LNCaP clone FGC (cell line): ENCODE measurements around the gene IP6K2.
A peak's percentile ranks its signal among the peaks of the same experiment; 100 is the strongest.

Experiments used
- DNase-seq: peaks from one replicate; pipeline ENCODE4 v3.0.0-alpha.2; 2011; ENCODE audit warnings: low read depth
- H3K4me3 ChIP-seq: 2 replicates; pipeline ENCODE4 v1.5.1; 2011; ENCODE audit warnings: mild to moderate bottlenecking, low read depth, low read length, control low read depth
- TF ChIP-seq, protein P1 (sequence below): IDR thresholded peaks from 2 replicates; pipeline ENCODE4 v1.5.1; 2012; ENCODE audit warnings: mild to moderate bottlenecking; ENCODE audit not compliant: control insufficient read depth, insufficient read depth; ENCODE audit errors: extremely low read depth

Gene IP6K2

DNA sequence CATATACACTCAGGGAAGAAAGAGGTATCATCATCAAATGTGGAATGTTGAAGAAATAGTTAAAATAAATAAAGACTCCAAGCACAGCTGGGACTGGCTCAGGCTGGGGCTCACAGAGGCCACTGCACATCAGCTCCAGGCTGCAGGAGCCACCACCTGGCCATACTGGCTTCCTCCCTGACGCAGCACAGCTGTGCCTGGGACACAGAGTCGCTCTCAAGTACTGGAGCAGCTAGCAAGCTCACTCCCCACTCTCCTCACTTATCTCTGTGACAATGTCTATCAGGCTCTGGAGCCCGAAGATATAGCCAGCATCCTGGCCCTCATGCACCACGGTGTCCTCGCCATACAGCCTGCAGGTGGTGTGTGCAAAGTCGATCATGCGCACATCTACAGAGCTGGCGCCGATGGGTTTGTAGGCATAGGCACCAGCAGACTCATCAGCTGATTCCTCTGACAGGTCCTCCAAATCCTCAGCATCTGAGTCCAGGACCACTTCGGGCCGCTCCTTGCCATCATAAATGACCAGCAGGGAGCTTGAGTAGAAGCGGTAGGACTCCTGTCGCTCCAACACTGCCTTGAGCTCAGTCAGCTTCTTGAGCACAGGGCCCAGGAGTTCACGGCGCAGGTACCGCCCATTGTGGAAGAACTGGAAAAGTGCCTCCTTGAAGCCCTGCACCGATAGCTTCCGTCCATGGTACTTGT lies 28.8 kb downstream of the IP6K2 start:
- H3K4me3 ChIP-seq = no peak overlapping the region
- no peak for DNase-seq
- TF ChIP-seq, protein P1, sequence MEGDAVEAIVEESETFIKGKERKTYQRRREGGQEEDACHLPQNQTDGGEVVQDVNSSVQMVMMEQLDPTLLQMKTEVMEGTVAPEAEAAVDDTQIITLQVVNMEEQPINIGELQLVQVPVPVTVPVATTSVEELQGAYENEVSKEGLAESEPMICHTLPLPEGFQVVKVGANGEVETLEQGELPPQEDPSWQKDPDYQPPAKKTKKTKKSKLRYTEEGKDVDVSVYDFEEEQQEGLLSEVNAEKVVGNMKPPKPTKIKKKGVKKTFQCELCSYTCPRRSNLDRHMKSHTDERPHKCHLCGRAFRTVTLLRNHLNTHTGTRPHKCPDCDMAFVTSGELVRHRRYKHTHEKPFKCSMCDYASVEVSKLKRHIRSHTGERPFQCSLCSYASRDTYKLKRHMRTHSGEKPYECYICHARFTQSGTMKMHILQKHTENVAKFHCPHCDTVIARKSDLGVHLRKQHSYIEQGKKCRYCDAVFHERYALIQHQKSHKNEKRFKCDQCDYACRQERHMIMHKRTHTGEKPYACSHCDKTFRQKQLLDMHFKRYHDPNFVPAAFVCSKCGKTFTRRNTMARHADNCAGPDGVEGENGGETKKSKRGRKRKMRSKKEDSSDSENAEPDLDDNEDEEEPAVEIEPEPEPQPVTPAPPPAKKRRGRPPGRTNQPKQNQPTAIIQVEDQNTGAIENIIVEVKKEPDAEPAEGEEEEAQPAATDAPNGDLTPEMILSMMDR = no peak

DNA sequence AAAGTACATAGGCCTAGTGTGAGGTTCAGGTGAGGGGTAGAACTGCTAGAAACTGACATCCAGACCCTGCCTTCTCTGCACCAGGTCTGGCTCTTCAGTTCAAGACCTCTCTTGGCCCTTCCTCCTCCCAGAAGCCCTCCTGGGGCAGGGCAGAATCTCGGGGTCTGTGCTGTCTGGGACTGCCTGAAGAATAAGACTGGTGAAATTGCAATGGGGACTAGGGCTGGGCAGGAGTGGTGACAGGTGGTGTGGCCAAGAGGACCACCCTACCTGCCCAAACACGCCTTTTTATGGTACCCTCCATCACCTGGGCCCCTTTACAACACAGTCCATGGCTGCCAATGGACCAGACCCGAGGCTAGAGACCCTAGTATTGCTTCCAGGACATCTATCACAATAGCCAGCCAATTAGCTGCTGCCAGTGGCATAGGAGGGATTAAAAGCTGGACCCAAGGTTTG lies 29.8 kb downstream of the IP6K2 start:
- TF ChIP-seq, protein P1 = no peak
- H3K4me3 ChIP-seq = no peak overlapping the region
- DNase-seq = no peak

DNA sequence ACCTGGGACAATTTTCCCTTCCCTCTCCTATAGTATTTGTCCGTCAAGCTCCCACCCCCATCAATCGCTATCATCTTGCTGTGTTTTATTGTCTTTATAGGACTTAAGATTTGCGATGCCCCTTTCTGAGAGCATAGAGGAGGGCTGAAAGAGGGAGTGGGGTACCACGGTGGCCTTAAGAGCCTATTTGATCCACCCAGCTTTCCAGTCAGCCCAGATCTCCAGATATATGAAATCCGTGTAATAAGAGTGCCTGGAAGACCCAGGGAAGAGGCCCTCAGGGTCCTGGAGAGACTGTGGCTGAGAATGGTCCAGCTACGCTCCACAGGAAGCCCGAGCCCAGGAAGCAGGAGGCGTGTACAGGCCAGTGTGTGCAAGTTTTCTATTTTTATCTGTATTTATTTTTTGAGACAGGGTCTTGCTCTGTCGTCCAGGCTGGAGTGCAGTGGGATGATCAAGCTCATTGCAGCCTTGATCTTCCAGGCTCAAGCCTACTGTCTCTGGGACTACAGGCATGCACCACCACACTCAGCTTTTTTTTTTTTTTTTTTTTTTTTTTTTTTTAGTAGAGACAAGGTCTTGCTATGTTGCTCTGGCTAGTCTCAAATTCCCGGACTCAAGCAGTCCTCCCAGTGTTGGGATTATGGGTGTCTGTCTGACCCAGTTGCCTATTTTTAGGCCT lies 30.3 kb downstream of the IP6K2 start:
- no peak for DNase-seq
- no peak overlapping the region for H3K4me3 ChIP-seq
- TF ChIP-seq, protein P1 = no peak

DNA sequence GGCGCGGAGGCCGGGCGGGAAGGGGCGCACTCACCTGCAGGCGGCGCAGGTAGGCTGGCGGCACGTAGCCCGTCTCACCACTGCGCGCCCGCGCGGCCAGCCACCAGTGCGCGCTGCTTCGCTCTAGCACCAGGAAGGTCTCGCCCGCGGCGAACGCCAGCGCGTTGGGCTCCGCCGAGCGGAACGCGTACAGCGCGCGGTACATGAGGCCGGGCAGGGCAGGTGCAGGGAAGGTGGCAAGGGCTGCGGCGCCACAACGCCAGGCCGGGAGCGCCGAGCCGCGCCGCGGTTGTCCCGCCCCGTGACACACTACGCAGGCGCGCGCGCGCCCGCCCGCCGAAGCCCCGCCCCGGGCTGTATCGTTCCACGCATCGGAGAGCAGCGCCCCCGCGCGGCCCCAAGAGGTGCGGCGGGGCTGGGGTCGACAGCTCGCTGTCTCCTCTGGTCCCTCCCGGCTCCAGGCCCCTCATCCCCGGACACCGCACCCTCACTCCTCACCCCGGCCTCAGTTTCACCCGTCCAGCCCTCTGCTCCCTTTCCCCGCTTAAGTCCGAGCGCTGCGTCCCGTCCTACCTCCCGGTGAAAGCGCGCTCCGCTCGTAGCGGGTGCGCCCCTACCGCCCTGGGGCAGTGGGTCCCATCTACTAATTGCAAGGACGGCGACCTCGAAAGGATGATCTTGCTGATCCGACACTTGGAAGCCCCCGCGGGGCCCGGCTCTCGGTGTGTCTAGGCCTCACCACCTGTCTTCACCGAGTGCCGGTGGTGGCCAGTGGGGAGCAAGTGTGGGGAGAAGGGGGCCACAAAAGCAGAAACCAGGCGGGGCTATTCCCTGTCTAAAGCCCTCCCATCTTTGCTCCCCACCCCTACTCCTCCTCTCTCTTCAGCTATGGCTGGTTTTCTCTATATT lies 31.2 kb downstream of the IP6K2 start, which contains the start of gene NCKIPSD:
TSS of gene NCKIPSD (minus strand) at position 313 of the 909 bp plus-strand sequence. CDS start at position 205, 108 bp downstream.
- DNase-seq = peak; percentile 36
- H3K4me3 ChIP-seq = peak within 1 kb of the TSS; percentile 98
- TF ChIP-seq, protein P1 = peak; percentile 96

DNA sequence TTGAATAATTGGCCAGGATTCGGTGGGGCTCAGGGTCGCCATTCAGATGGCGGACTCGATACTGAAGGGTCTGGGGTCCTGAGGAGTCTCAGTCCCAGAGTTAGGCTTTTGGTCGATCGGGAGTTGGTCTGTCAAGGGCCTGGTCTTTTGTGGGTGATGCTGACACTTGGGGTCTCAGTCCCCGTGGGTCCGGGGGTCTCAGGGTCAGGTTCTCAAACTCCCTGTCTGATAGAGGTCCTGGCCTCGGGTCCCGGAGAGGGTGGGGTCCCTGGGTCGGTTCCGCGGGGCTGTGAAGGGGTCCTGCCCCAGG lies 31.8 kb downstream of the IP6K2 start:
- TF ChIP-seq, protein P1 = no peak
- peak overlapping the region; percentile 98 for H3K4me3 ChIP-seq
- DNase-seq = no peak

DNA sequence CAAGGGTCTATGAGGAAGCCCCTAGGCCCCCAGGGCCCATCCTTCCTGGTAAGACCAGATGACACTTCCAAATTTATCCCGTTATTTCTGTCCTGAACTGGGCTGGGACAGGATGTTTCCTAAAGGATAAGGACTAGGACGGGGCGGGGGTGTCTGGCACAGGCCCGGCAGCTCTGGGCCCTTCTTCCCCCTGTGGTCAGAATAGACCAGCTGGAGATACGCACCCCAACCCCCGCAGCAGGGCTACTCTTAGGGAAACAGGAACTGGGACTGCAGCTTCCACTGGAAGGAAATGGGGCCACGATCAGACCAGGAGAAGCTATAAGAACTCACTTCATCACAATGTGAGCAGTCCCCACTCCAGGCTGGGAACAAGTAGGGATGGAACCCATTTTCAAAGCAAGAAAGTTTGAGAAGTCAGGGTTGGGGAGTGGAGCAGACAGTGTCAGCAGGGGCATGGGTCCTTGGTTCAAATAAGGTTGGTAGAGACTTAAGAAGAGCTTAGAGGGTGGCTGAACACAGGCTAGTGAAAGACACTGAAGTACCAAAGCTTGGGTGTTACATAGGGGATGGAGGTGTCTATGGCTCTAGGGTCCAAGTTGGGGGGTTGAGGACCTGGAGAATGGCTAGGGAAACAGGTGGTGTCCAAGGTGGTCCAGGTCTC lies 32.4 kb downstream of the IP6K2 start:
- TF ChIP-seq, protein P1 = no peak
- no peak for DNase-seq
- H3K4me3 ChIP-seq = peak overlapping the region; percentile 98
